GM10266 (cell line): ENCODE data around the gene HRH3.

Source experiments
- DNase-seq: peaks from one replicate; pipeline ENCODE4 v3.0.0; 2012; ENCODE audit errors: extremely low spot score
- TF ChIP-seq, protein P1 (sequence below): IDR thresholded peaks from 2 replicates; pipeline ENCODE4 v1.5.1; 2012; ENCODE audit warnings: mild to moderate bottlenecking, low read depth; ENCODE audit not compliant: control insufficient read depth, insufficient read depth; ENCODE audit errors: missing control alignments

HRH3 gene

GRCh38 chr20:62219992-62220665 lies at the start of gene HRH3:
Gene HRH3, minus strand, starts transcription at chr20:62220278. Its CDS starts 308 bp downstream, at chr20:62219970.
- TF ChIP-seq, protein P1, sequence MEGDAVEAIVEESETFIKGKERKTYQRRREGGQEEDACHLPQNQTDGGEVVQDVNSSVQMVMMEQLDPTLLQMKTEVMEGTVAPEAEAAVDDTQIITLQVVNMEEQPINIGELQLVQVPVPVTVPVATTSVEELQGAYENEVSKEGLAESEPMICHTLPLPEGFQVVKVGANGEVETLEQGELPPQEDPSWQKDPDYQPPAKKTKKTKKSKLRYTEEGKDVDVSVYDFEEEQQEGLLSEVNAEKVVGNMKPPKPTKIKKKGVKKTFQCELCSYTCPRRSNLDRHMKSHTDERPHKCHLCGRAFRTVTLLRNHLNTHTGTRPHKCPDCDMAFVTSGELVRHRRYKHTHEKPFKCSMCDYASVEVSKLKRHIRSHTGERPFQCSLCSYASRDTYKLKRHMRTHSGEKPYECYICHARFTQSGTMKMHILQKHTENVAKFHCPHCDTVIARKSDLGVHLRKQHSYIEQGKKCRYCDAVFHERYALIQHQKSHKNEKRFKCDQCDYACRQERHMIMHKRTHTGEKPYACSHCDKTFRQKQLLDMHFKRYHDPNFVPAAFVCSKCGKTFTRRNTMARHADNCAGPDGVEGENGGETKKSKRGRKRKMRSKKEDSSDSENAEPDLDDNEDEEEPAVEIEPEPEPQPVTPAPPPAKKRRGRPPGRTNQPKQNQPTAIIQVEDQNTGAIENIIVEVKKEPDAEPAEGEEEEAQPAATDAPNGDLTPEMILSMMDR, result no peak
- peak; percentile 89 for DNase-seq

GRCh38 chr20:62269871-62270270 lies 49.8 kb upstream of the HRH3 start:
- no peak for DNase-seq
- TF ChIP-seq, protein P1, result no peak

- TF ChIP-seq, protein P1, result no peak
- no peak for DNase-seq
These were observed 49.3 kb upstream of the HRH3 start for GRCh38 chr20:62269378-62269777.

- TF ChIP-seq, protein P1, result no peak
- DNase-seq, result no peak
These were observed 48.3 kb upstream of the HRH3 start for GRCh38 chr20:62268228-62268900.

GRCh38 chr20:62267543-62267942 lies 47.5 kb upstream of the HRH3 start:
- no peak for DNase-seq

GRCh38 chr20:62266851-62267250 lies 46.8 kb upstream of the HRH3 start:
- DNase-seq, result no peak
- TF ChIP-seq, protein P1, result no peak

More at GRCh38 chr20:62267543-62267942, 47.5 kb upstream of the HRH3 start:
- TF ChIP-seq, protein P1, result no peak

DNA sequence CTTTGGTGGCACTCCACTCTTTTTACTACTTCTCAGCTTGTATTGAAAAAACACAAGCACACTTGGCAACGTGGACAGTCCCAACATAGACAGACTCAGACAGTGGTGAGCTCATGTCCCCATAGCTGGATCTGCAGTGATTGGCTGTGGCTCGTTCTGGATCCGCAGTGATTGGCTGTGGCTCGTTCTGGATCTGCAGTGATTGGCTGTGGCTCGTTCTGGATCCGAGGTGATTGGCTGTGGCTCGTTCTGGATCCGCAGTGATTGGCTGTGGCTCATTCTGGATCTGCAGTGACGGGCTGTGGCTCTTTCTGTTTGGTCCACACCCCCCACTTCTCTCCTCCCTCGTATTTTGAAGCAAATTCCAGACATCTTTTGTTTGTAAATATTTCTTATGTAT lies 46.3 kb upstream of the HRH3 start:
- TF ChIP-seq, protein P1, result no peak
- DNase-seq, result no peak
